ENCODE data around the gene RNF150.

The RNF150 gene

GRCh38 chr4:141081921-141082395 lies 51.3 kb downstream of the RNF150 start:
- no peaks in the 10 kb centered on the region for H3K36me3 Mint-ChIP-seq (ENCODE audit: insufficient read depth)
- H3K27ac Mint-ChIP-seq (ENCODE audit: low read depth), result no peak overlapping the region
- H3K9me3 Mint-ChIP-seq, result peaks cover 5% of the 10 kb centered on the region
- no peaks in the 10 kb centered on the region for H3K27me3 Mint-ChIP-seq
- no peak for DNase-seq (ENCODE audit: low spot score in 2 of 2)
- ATAC-seq (replicated peaks; ENCODE audit: extremely low read depth, poor library complexity, severe bottlenecking), result no peak
- H3K4me3 Mint-ChIP-seq, result no peak overlapping the region
- H3K4me1 Mint-ChIP-seq, result no peaks in the 10 kb centered on the region

DNA sequence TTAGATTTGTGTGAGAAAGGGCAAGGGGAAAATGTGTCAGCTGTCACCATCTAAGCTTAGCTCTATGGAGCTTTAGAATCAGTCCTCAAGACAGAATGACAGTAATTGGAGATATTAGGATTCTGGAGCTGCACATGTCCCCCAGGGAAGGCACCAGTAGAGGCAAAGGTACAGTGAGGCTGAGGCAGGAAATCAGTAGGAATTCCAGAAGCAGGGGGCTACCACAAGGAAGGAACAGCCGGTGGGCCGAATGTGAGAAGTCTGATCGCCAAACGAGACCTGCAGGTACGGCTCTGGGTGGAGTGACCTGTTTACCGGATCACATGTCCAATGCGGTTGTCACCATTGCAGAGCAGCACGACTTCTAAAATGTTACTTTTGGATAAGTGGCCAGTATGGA lies 52.6 kb downstream of the RNF150 start:
- no peaks in the 10 kb centered on the region for H3K36me3 Mint-ChIP-seq (ENCODE audit: insufficient read depth)
- peaks cover 5% of the 10 kb centered on the region for H3K9me3 Mint-ChIP-seq
- H3K4me3 Mint-ChIP-seq, result no peak overlapping the region
- H3K4me1 Mint-ChIP-seq, result no peaks in the 10 kb centered on the region
- H3K27ac Mint-ChIP-seq (ENCODE audit: low read depth), result no peak overlapping the region
- H3K27me3 Mint-ChIP-seq, result no peaks in the 10 kb centered on the region
- ATAC-seq (replicated peaks; ENCODE audit: extremely low read depth, poor library complexity, severe bottlenecking) (no peak), DNase-seq (ENCODE audit: low spot score in 2 of 2) (no peak)

GRCh38 chr4:141079393-141079930 lies 53.8 kb downstream of the RNF150 start:
- Mint-ChIP-seq H3K4me3 (no peak overlapping the region), H3K4me1 (no peaks in the 10 kb centered on the region), H3K27ac (ENCODE audit: low read depth) (no peak overlapping the region)

GRCh38 chr4:141078871-141079270 lies 54.4 kb downstream of the RNF150 start:
- H3K36me3 Mint-ChIP-seq (ENCODE audit: insufficient read depth), result no peaks in the 10 kb centered on the region
- H3K4me1 Mint-ChIP-seq, result no peaks in the 10 kb centered on the region
- no peaks in the 10 kb centered on the region for H3K27me3 Mint-ChIP-seq
- ATAC-seq (replicated peaks; ENCODE audit: extremely low read depth, poor library complexity, severe bottlenecking) (no peak), DNase-seq (ENCODE audit: low spot score in 2 of 2) (no peak)
- no peak overlapping the region for H3K27ac Mint-ChIP-seq (ENCODE audit: low read depth)
- H3K4me3 Mint-ChIP-seq, result no peak overlapping the region
- peaks cover 5% of the 10 kb centered on the region for H3K9me3 Mint-ChIP-seq

More at GRCh38 chr4:141079393-141079930, 53.8 kb downstream of the RNF150 start:
- Mint-ChIP-seq H3K36me3 (ENCODE audit: insufficient read depth) (no peaks in the 10 kb centered on the region), H3K9me3 (peaks cover 5% of the 10 kb centered on the region), H3K27me3 (no peaks in the 10 kb centered on the region)
- ATAC-seq (replicated peaks; ENCODE audit: extremely low read depth, poor library complexity, severe bottlenecking) (no peak), DNase-seq (ENCODE audit: low spot score in 2 of 2) (no peak)

- no peak for ATAC-seq (replicated peaks; ENCODE audit: extremely low read depth, poor library complexity, severe bottlenecking)
- Mint-ChIP-seq H3K4me1 (no peaks in the 10 kb centered on the region), H3K36me3 (ENCODE audit: insufficient read depth) (no peaks in the 10 kb centered on the region), H3K9me3 (no peaks in the 10 kb centered on the region), H3K27me3 (no peaks in the 10 kb centered on the region), H3K4me3 (no peak overlapping the region), H3K27ac (ENCODE audit: low read depth) (no peak overlapping the region)
- no peak for DNase-seq (ENCODE audit: low spot score in 2 of 2)
Measured at GRCh38 chr4:141077611-141078225, 55.6 kb downstream of the RNF150 start.

GRCh38 chr4:141075553-141075952 lies 57.7 kb downstream of the RNF150 start:
- H3K27ac Mint-ChIP-seq (ENCODE audit: low read depth), result no peak overlapping the region
- H3K4me3 Mint-ChIP-seq, result no peak overlapping the region
- H3K9me3 Mint-ChIP-seq, result no peaks in the 10 kb centered on the region
- ATAC-seq (replicated peaks; ENCODE audit: extremely low read depth, poor library complexity, severe bottlenecking) (no peak), DNase-seq (ENCODE audit: low spot score in 2 of 2) (no peak)
- no peaks in the 10 kb centered on the region for H3K27me3 Mint-ChIP-seq
- H3K4me1 Mint-ChIP-seq, result no peaks in the 10 kb centered on the region
- peaks cover 2% of the 10 kb centered on the region for H3K36me3 Mint-ChIP-seq (ENCODE audit: insufficient read depth)

- no peaks in the 10 kb centered on the region for H3K27me3 Mint-ChIP-seq
- H3K4me1 Mint-ChIP-seq, result no peaks in the 10 kb centered on the region
- no peak overlapping the region for H3K4me3 Mint-ChIP-seq
- no peak overlapping the region for H3K27ac Mint-ChIP-seq (ENCODE audit: low read depth)
- peaks cover 2% of the 10 kb centered on the region for H3K36me3 Mint-ChIP-seq (ENCODE audit: insufficient read depth)
- no peak for DNase-seq (ENCODE audit: low spot score in 2 of 2)
- ATAC-seq (replicated peaks; ENCODE audit: extremely low read depth, poor library complexity, severe bottlenecking), result no peak
- no peaks in the 10 kb centered on the region for H3K9me3 Mint-ChIP-seq
Measured at GRCh38 chr4:141074098-141074878, 59.0 kb downstream of the RNF150 start.

DNA sequence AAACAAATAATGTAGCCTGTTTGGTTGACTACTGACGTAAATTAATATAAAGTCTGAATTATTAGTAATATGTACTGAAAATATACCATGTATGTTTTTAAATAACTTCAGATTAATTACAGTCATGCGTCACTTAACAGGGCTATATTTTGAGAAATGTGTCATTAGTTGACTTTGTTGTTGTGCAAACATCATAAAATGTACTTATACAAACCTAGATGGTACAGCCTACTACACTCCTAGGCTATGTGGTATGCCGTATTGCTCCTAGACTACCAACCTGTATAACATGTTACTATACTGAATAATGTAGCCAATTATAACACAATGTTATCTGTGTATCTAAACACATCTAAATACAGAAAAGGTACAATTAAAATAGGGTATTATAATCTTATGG lies 66.6 kb downstream of the RNF150 start:
- Mint-ChIP-seq H3K9me3 (peaks cover 5% of the 10 kb centered on the region), H3K27ac (ENCODE audit: low read depth) (no peak overlapping the region), H3K4me3 (no peak overlapping the region), H3K27me3 (no peaks in the 10 kb centered on the region), H3K4me1 (no peaks in the 10 kb centered on the region), H3K36me3 (ENCODE audit: insufficient read depth) (no peaks in the 10 kb centered on the region)
- DNase-seq (ENCODE audit: low spot score in 2 of 2) (no peak), ATAC-seq (replicated peaks; ENCODE audit: extremely low read depth, poor library complexity, severe bottlenecking) (no peak)

DNA sequence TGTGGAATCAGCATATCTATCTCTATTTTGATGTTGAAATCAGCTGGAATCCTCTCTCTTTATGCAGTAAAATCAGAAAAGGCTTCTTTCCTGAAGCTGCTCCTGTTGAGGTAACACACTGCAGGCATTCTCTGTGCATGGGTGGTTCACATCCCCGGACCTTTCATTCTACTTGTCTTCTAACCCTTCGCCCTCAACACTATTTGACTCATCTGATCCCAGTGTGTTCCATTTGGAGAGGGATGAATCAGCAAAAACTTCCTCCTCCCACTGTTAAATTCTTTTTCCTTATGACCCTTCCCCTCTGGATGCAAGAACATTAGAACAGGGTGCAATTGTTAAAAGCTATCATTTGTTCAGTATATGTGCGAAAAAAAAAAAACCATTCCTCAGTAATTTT lies 67.4 kb downstream of the RNF150 start:
- H3K4me3 Mint-ChIP-seq, result no peak overlapping the region
- H3K27me3 Mint-ChIP-seq, result no peaks in the 10 kb centered on the region
- DNase-seq (ENCODE audit: low spot score in 2 of 2), result no peak
- peaks cover 5% of the 10 kb centered on the region for H3K9me3 Mint-ChIP-seq
- H3K4me1 Mint-ChIP-seq, result no peaks in the 10 kb centered on the region
- H3K27ac Mint-ChIP-seq (ENCODE audit: low read depth), result no peak overlapping the region
- ATAC-seq (replicated peaks; ENCODE audit: extremely low read depth, poor library complexity, severe bottlenecking), result no peak
- H3K36me3 Mint-ChIP-seq (ENCODE audit: insufficient read depth), result no peaks in the 10 kb centered on the region

DNA sequence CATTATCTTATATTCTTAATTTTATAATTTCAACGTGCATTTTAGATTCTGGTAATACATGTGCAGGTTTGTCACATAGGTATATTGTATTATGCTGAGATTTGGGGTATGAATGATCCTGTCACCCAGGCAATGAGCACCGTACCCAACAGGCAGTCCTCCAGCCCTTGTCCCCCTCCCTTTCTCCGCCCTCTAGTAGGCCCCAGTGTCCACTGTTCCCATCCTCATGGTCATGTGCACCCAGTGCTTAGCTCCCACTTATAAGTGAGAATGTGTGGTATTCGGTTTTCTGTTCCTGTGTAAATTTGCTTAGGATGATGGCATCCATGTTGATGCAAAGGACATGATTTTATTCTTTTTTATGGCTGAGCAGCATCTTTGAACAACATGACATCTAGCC lies 70.6 kb downstream of the RNF150 start:
- Mint-ChIP-seq H3K4me1 (no peaks in the 10 kb centered on the region), H3K9me3 (peaks cover 5% of the 10 kb centered on the region), H3K27me3 (no peaks in the 10 kb centered on the region), H3K27ac (ENCODE audit: low read depth) (no peak overlapping the region), H3K4me3 (no peak overlapping the region), H3K36me3 (ENCODE audit: insufficient read depth) (no peaks in the 10 kb centered on the region)
- no peak for DNase-seq (ENCODE audit: low spot score in 2 of 2)
- no peak for ATAC-seq (replicated peaks; ENCODE audit: extremely low read depth, poor library complexity, severe bottlenecking)

DNA sequence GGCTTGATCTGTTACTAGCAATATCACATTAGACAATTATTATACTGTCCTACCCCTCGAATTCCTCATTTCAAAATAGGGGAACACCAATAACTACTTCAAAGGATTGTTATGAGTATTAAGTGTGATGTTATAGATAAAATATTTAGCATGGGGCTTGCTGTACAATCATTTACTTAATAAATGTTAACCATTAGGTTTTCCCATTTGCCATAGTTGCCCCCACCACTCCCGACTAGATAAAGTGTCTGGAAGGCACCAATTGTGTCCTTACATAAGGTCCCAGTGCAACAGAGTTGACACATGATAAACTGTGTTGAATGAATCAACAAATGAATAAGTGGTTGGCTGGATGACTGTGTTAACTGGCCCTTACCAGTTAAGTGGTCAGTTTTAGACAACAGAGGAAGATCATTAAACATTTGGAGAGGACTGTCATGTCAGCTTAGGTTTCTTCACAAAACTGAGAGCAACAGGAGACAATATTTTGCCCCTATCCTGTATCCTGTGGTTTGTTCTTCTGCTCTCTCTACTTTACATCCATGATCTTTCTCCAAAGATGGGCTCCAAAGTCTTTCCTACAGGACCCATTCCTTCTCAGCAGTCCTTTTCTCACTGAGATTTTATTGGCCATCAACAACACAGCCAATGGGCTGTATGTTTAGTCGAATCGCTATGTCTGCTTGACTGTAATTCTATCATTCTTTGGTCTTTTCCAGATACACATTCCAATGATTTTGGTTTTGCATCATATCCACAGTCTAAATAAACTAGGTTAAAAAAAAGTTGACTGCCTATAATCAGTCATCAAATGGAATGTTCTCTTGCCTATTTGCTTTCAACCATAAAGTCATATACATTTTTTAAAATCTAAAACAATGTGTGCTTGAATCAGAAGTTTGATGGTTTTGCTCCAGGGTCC lies 74.4 kb downstream of the RNF150 start:
- Mint-ChIP-seq H3K4me1 (no peaks in the 10 kb centered on the region), H3K27ac (ENCODE audit: low read depth) (no peak overlapping the region), H3K9me3 (no peaks in the 10 kb centered on the region), H3K4me3 (no peak overlapping the region), H3K27me3 (no peaks in the 10 kb centered on the region), H3K36me3 (ENCODE audit: insufficient read depth) (no peaks in the 10 kb centered on the region)
- DNase-seq (ENCODE audit: low spot score in 2 of 2) (no peak), ATAC-seq (replicated peaks; ENCODE audit: extremely low read depth, poor library complexity, severe bottlenecking) (no peak)

DNA sequence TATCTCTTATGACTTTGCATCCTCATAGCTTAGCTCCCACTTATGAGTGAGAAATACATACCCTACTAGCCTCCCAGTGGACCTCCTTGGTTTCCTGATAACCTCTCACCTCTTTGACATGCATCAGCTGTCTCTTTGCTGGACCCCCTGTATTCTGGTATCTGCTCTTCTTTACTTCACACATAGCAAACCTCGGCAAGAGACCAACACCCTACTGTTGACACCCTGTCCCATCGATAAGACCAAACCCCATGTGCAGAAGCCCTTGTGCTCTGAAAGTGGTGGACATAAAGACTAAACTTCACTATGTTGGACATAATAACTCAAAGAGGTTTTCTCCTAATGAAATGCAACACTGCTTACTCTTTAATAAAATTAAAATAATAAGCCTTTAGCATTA lies 75.7 kb downstream of the RNF150 start:
- Mint-ChIP-seq H3K36me3 (ENCODE audit: insufficient read depth) (no peaks in the 10 kb centered on the region), H3K4me1 (no peaks in the 10 kb centered on the region), H3K9me3 (no peaks in the 10 kb centered on the region), H3K27me3 (no peaks in the 10 kb centered on the region), H3K27ac (ENCODE audit: low read depth) (no peak overlapping the region), H3K4me3 (no peak overlapping the region)
- DNase-seq (ENCODE audit: low spot score in 2 of 2) (no peak), ATAC-seq (replicated peaks; ENCODE audit: extremely low read depth, poor library complexity, severe bottlenecking) (no peak)
